ENCODE measurements around the gene IGF1R. TPM values are rescaled to one million over a fixed set of nuclear protein-coding genes. Genes with fewer than 3 reads are reported as not detected.

The IGF1R gene
- total RNA-seq, 1 experiment from 2014 or later, result 16.3 TPM

- Histone ChIP-seq H4K20me1 (ENCODE audit: insufficient read depth) (no peaks in the 10 kb centered on the region), H3K79me2 (ENCODE audit: insufficient read depth, low read length) (no peaks in the 10 kb centered on the region), H3K27me3 (ENCODE audit: insufficient read depth, low read length) (no peaks in the 10 kb centered on the region), H3K9me2 (ENCODE audit: insufficient read depth) (no peaks in the 10 kb centered on the region), H3K4me1 (ENCODE audit: control insufficient read depth in 1 of 2, insufficient read depth in 2 of 2, low read length in 2 of 2) (no peaks in the 10 kb centered on the region), H3K9ac (ENCODE audit: low read length) (no peak overlapping the region), H3K27ac (ENCODE audit: low read depth, low read length) (no peak overlapping the region), H2AFZ (ENCODE audit: low read depth, low read length, poor library complexity, severe bottlenecking) (no peak overlapping the region), H3K4me3 (replicated peaks in 1 of 2; ENCODE audit: low read depth in 1 of 2, low read length in 2 of 2) (no peak overlapping the region), H3K9me3 (ENCODE audit: control insufficient read depth in 1 of 2, insufficient read depth in 1 of 2, low read depth in 1 of 2, low read length in 2 of 2) (no peaks in the 10 kb centered on the region), H3K36me3 (ENCODE audit: control insufficient read depth in 1 of 2, insufficient read depth in 2 of 2, low read length in 2 of 2) (no peaks in the 10 kb centered on the region), H3K4me2 (ENCODE audit: low read length) (no peak overlapping the region)
- ChIA-PET RAD21 (ENCODE audit: low non-redundant PET in 1 of 2, low total read pairs in 2 of 2, uncharacterized antibody in 2 of 2, unreplicated experiment in 2 of 2) (no interaction called here), POLR2A (no interaction called here), CTCF (no interaction called here)
- DNase-seq (ENCODE audit: low read depth, low spot score) (no peak), ATAC-seq (no peak)
- BruUV-seq (replicated peaks), result no TSS peak
- intact Hi-C loops (cut with micrococcal nuclease), result no loop called here
- TF ChIP-seq EGR1 (IDR thresholded peaks at IDR 0.05; ENCODE audit: low read depth) (no peak), ATF3 (IDR thresholded peaks at IDR 0.05) (no peak), CBX3 (IDR thresholded peaks at IDR 0.05; ENCODE audit: low read depth) (no peak), FOSL1 (IDR thresholded peaks at IDR 0.05; ENCODE audit: low read depth) (no peak)
Observed at GRCh38 chr15:98954411-98954810, 306.1 kb downstream of the IGF1R start.

- no peaks in the 10 kb centered on the region for H3K36me3 ChIP-seq (ENCODE audit: control insufficient read depth in 1 of 2, insufficient read depth in 2 of 2, low read length in 2 of 2)
- no peak overlapping the region for H3K9ac ChIP-seq (ENCODE audit: low read length)
- no peak overlapping the region for H2AFZ ChIP-seq (ENCODE audit: low read depth, low read length, poor library complexity, severe bottlenecking)
- H3K9me2 ChIP-seq (ENCODE audit: insufficient read depth), result no peaks in the 10 kb centered on the region
- ChIA-PET RAD21 (ENCODE audit: low non-redundant PET in 1 of 2, low total read pairs in 2 of 2, uncharacterized antibody in 2 of 2, unreplicated experiment in 2 of 2) (no interaction called here), POLR2A (no interaction called here), CTCF (no interaction called here)
- H3K4me1 ChIP-seq (ENCODE audit: control insufficient read depth in 1 of 2, insufficient read depth in 2 of 2, low read length in 2 of 2), result no peaks in the 10 kb centered on the region
- no peaks in the 10 kb centered on the region for H3K9me3 ChIP-seq (ENCODE audit: control insufficient read depth in 1 of 2, insufficient read depth in 1 of 2, low read depth in 1 of 2, low read length in 2 of 2)
- no peak overlapping the region for H3K27ac ChIP-seq (ENCODE audit: low read depth, low read length)
- intact Hi-C loops (cut with micrococcal nuclease), result no loop called here
- no peaks in the 10 kb centered on the region for H3K79me2 ChIP-seq (ENCODE audit: insufficient read depth, low read length)
- no peaks in the 10 kb centered on the region for H3K27me3 ChIP-seq (ENCODE audit: insufficient read depth, low read length)
- DNase-seq (ENCODE audit: low read depth, low spot score), result no peak
- ATAC-seq, result no peak
- BruUV-seq (replicated peaks), result no TSS peak
- H3K4me3 ChIP-seq (replicated peaks in 1 of 2; ENCODE audit: low read depth in 1 of 2, low read length in 2 of 2), result no peak overlapping the region
- H4K20me1 ChIP-seq (ENCODE audit: insufficient read depth), result no peaks in the 10 kb centered on the region
- H3K4me2 ChIP-seq (ENCODE audit: low read length), result no peak overlapping the region
- TF ChIP-seq TCF7L2 (IDR thresholded peaks at IDR 0.05; ENCODE audit: borderline replicate concordance, extremely low read depth, insufficient read depth, insufficient read length), result no peak
- TF ChIP-seq EGR1 (IDR thresholded peaks at IDR 0.05; ENCODE audit: low read depth), result no peak
- TF ChIP-seq SP1 (IDR thresholded peaks at IDR 0.05; ENCODE audit: low read depth), result no peak
- TF ChIP-seq FOSL1 (IDR thresholded peaks at IDR 0.05; ENCODE audit: low read depth), result no peak
- no peak for TF ChIP-seq ZBTB33 (IDR thresholded peaks at IDR 0.05; ENCODE audit: extremely low read depth, insufficient replicate concordance, low read length)
- TF ChIP-seq REST (IDR thresholded peaks at IDR 0.05; ENCODE audit: low read depth), result no peak
- no peak for TF ChIP-seq EZH2 (IDR thresholded peaks at IDR 0.05)
- TF ChIP-seq ZNF274 (IDR thresholded peaks at IDR 0.05; ENCODE audit: low read depth, low read length), result no peak
- no peak for TF ChIP-seq CEBPB (IDR thresholded peaks at IDR 0.05; ENCODE audit: low read depth)
- TF ChIP-seq SRF (IDR thresholded peaks at IDR 0.05; ENCODE audit: low read depth), result no peak
- no peak for TF ChIP-seq CTCF (IDR thresholded peaks at IDR 0.05 in 2 of 3, conservative IDR thresholded peaks at IDR 0.05 in 1 of 3; ENCODE audit: borderline replicate concordance in 1 of 3, insufficient read depth in 1 of 3, low read depth in 2 of 3, low read length in 2 of 3)
Observed at GRCh38 chr15:98955331-98955730, 307.0 kb downstream of the IGF1R start.
